Stimulated activated CD4-positive, alpha-beta T cell treated with anti-CD3 and anti-CD28 coated beads, Interleukin-2, amount 100 ng/mL, for 4 hours (primary cell): ENCODE results near the gene FRRS1.
"Not testable (repeated sequence)": the region's sequence is repeated elsewhere in the genome, so short reads cannot be mapped to it uniquely, and the experiment has no call there.

ENCODE experiments used
- DNase-seq: peaks from one replicate; pipeline ENCODE4 v3.0.0-alpha.2; 2020; ENCODE audit warnings: low read depth

FRRS1 gene

GRCh38 chr1:99768104-99768503 is 1.7 kb upstream of the FRRS1 start:
- no peak for DNase-seq

- DNase-seq, result no peak
Measured at GRCh38 chr1:99764909-99765308, 1.5 kb downstream of the FRRS1 start.

GRCh38 chr1:99764439-99764838 is 2.0 kb downstream of the FRRS1 start:
- DNase-seq, result no peak

GRCh38 chr1:99763956-99764355 is 2.5 kb downstream of the FRRS1 start:
- DNase-seq, result no peak

DNA sequence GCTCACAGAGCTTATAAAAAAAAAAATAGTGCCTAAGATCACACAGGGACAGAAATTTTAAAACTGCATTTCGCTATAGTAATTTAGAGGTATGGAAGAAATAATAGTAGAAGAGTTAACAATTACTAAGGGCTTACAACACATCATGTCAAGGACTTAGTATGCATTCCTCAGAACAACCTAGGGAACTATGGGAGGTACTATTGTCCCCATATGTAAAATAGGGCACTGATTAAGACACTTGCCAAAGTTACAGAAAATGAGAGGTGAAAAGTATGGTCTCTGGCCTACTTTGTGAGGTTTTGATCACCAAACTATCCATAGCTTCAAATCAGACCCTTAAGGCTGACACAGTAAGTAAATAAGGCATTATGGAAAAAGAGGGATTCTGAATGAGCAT is 4.7 kb downstream of the FRRS1 start:
- DNase-seq, result no peak

DNA sequence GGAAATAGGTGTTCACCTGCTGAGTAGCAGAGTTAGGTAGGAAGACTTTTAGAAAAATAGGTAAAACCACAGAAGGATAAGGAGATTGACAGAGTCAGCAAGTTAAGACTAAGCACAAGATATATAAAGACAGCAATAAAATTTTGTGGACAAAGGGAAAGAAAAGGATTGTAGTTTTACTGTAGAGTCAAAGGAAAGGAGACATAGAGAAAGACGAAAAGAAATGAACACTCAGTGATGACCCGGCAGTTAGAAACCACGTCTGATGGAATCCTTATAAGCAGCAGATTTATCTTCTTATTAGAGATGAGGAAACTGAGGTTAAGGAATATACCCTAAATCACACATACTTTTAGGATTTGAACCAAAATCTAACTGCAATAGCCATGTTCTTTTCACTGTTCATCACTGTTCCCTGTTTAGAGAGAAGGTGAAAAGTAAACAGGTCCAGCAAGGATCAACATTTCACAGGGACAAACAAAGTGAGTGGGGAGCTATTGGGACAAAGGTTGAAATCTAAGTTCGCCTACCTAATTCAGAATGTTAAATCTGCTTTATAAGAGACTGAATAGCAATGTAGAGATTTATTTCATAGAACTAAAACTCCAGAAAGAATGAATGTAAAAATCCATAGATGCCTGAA is 6.8 kb downstream of the FRRS1 start:
- no peak for DNase-seq

- not testable (repeated sequence) for DNase-seq
Measured at GRCh38 chr1:99758686-99759517, 7.5 kb downstream of the FRRS1 start.

DNA sequence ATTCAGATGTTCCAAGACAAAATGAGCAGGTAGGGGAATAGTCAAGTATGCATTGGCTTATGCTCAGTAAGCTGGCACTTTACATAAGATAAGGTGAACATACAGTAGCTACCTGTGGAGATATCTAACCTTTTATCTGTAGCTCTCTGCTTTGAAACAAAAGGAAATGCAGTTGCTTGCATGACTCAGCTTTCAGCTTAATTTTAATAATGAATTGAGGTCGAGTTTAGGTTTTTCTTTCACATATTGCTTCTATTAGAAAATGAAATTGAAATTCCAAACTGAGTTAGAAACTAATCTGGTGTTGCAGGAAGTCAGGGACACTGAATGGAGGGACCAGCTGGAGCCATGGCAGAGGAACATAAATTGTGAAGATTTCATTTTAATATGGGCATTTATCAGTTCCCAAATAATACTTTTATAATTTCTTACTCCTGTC is 8.3 kb downstream of the FRRS1 start:
- DNase-seq, result no peak

DNA sequence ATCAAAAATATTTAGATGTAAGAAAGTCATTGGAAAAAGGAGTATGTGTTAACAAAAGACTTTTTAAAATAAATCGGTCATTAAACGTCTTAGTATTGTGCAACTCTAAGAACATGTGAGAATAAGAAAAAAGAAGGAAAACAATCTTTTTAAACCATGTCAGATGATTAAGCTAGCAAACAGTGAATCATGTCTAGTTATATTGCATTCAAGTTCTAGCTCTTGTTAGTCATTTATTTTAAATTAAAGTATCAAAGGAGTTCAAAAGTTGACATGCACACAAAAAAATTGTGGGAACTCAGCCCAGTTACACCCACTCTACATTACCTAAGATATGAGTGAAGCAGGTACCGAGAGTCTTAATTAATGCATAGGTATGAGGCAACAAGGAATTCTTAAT is 9.8 kb downstream of the FRRS1 start:
- DNase-seq, result no peak

- DNase-seq, result no peak
Measured at GRCh38 chr1:99755664-99756063, 10.8 kb downstream of the FRRS1 start.

DNA sequence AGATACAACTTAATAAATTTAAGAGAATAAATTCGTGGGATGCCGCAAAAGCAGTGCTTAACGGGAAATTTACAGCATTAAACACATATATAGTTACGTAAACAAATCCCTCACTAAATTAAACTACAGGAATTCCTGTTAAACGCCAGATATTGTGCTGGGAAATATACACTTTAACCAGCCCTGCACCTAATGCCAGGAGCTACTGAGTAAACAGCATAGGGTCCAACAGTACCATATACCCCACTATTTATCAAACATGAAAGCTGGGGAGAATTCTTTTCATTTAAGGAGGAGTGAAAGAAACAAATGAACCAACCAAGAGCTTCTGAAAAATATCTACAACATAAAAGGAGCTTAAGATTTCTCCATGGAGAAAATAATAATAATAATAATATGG is 11.7 kb downstream of the FRRS1 start:
- no peak for DNase-seq

- DNase-seq, result no peak
Measured at GRCh38 chr1:99754055-99754626, 12.3 kb downstream of the FRRS1 start.

GRCh38 chr1:99751877-99752504 is 14.4 kb downstream of the FRRS1 start:
- no peak for DNase-seq

DNA sequence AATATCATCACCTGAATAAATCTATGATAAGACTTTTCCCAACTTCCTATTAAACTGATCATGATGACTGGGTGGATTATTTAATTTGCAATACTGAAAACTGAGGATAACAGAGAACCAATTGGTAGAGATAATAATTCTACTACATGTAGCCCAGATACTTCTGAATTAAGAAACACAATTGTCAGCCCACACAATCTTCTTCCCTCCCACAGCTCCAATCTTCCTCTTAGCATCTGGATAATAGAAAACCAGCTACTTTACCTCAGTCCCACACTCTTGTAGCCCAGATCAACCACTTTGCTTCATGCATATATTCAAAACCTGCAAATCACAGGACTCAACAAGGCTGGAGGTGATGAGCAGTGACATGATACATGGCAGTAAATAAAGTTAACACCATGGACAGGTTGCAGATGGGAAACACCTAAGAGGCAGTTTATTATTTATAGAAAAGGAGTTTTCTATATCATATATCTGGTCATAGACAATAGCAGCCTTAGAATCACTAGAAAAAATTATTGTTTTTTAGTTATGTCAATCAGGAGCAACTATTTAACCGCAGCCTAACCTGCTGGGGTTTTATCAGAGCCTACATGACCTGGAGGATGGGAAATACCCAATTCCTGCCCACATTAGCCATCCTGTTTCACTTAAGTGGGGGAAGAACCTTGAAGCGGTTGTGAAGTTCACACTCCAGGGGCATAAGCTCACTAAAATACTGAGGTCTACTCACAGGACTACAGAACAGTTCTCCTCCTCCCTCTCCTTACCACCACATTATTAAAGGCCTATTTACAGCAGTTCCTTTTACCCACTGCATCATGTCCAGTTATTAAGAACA is 16.7 kb downstream of the FRRS1 start:
- DNase-seq, result no peak

DNA sequence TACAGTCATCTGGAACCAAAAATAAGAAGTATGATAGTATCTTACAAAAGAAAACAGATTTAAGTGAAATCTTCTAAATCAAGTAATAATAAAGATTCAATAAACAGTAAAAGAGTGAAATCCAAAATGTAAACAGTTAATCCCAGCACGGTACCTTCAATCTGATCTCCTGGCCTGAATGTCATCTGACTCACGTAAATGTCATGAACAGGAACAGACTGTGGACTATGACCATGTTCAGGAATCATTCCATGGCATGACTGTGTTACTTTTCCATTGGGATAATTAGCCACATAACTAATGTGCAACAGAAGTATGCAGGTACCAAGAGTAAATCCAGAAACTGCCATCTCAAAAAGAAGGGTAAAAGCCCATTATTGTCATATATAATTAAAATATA is 18.0 kb downstream of the FRRS1 start:
- no peak for DNase-seq

- no peak for DNase-seq
Measured at GRCh38 chr1:99745684-99746083, 20.8 kb downstream of the FRRS1 start.

- DNase-seq, result no peak
Measured at GRCh38 chr1:99745061-99745460, 21.4 kb downstream of the FRRS1 start.

- DNase-seq, result no peak
Measured at GRCh38 chr1:99740141-99740540, 26.3 kb downstream of the FRRS1 start.

DNA sequence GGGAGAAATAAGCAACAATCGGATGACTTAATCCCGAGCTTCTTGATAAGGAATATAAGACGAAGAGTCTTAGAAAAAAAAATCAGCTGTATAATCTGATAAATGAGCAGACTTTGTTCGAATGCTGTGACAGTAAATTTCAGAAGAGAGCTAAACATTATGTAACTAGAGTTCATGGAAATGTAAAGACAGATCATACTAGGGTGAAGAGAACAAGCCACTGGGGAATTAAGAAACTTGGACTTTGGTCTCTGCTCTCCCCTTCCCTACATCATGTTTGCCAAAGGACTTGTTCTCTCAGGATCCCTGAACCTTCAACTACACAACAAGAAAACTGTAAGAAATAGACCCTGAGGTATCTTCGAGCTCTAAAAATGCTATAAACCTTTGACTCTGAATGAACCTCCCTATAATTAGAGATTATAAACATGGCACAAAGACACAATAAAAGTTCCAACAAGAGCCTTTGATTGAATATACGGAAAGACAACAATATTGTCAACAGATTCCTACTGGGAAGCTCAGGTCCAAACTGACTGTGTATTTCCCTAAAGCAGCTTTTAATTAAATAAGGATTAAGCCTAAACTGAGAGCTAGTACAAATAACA is 27.5 kb downstream of the FRRS1 start:
- DNase-seq, result no peak

DNA sequence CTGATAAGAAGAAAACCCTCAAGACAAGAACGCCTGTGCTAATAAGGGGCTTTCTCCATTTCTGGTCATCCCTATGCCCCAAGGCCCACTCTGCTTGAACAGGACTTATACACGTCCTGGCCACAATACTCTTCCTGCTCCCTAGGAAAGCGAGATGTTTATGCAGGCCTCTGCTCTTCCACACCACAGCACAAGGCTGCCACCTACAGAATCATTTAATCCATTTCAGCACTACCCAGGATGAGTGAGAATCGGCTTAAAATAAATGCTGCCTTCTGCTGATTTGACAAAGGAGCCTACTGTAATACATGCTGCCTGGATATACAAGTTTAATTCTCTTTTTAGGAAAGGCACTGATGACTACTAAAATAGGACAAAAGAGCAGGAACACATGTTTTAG is 29.4 kb downstream of the FRRS1 start:
- no peak for DNase-seq

DNA sequence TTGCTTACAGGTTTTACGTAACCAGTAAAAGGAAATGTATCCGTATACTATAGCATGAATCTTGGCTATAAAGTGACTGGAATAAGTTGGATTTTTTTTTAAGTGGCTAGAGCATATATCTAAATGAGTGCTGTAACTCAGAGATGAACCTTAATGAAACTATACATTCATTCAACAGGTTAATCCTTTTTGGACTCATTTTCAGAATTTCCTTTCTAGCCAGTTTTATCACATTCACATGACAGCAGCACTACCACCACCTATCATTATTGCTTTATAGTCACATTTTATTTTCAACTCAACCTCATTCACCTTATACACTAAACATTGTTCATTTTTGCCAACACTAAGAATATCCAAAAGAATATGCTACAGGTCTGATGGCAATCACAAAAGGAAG is 30.6 kb downstream of the FRRS1 start:
- DNase-seq, result no peak

GRCh38 chr1:99731384-99731783 is 35.1 kb downstream of the FRRS1 start:
- DNase-seq, result no peak
